Brain pericyte (primary cell): ENCODE data around the gene LGI4.
"Not testable (repeated sequence)": the region's sequence is repeated elsewhere in the genome, so short reads cannot be mapped to it uniquely, and the experiment has no call there.

ENCODE experiments used
- DNase-seq: peaks from one replicate; pipeline ENCODE4 v3.0.0-alpha.2; 2012; ENCODE audit warnings: low read depth, low spot score

The LGI4 gene

DNA sequence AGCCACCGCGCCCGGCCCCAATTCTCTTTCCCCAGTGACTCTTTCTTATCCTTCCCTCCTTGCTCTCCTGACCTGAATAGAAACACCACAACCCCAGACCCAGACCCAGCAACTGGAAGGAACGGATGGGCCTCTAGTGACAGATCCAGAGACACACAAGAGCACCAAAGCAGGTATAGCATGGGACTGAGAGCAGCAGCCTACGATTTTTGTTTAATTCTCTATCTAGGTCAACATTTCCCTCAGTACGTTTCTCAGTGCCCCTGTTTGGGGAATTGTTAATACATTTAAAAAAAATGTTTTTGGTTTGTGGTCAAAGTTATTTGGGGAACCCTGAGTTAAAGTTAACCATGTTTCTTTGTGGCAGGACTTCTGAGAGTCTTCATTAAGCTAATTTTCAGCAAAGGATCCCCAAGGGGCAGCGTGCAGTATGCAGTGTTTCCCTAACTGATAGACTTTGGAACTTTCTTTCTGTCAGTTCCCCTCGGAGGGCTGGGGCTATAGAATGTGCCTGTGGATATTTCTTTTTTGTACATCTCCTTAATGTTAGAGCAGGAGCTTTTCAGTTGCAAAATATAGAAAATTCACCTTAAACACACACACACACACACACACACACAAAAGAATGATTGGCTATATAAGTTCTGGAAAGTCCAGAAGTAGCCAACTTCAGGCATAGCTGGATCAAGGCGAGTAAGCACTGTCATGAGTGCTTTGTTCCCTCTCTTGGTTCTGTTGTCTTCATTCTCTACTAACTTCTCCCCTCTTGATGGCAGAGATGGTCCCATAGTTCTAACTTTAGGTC, 26.0 kb upstream of the LGI4 start:
- DNase-seq: no peak

DNA sequence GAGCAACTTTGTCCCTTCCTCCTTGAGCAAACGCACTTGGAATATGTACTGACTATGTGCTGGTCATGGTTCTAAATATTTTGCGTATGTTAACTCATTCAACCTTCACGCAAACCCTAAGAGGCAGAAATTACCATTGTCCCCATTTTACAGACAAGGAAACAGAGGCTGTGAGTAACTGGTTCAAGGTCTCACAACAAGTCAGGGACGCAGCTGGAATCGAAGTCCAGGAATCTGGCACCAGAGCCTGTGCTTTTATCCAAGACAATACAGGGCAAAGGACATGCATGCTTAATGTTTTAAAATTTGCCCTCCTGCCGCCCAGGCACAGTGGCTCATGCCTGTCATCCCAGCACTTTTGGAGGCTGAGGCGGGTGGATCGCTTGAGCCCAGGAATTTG, 24.7 kb upstream of the LGI4 start:
- no peak for DNase-seq

DNA sequence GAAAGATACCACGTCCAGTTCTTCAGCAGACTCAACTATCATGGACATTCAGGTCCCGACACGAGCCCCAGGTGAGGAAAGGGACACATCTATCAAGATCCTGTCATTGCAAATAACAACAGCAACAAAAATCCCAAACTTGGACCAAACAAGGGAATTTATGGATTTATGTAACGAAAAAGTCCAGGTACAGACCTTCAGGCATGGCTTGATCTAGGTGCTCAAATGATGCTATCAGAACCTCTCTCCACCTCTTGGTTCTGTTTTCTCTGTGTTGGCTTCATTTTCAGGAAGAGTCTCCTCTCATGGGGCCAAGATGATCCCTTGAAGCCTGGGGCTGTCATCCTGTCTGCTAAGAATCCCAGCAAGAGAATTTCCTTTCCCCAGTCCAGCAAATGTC, 22.6 kb upstream of the LGI4 start:
- DNase-seq: no peak

DNA sequence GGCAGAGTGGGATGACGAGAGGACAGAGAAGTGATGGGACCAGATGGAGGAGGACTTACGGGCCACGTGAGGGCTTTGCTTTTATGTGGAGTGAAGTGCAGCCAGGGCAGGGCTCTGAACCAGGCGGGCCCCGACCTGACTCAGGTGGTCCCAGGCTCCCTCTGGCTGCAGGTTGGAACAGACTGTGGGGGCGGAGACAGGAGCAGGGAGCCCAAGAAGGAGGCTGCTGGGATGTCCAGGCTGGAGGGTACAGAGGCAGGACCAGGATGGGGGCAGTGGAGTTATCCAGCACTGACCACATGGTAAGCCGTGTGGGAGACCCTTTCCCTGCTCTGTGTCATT, 21.8 kb upstream of the LGI4 start:
- DNase-seq: no peak

DNA sequence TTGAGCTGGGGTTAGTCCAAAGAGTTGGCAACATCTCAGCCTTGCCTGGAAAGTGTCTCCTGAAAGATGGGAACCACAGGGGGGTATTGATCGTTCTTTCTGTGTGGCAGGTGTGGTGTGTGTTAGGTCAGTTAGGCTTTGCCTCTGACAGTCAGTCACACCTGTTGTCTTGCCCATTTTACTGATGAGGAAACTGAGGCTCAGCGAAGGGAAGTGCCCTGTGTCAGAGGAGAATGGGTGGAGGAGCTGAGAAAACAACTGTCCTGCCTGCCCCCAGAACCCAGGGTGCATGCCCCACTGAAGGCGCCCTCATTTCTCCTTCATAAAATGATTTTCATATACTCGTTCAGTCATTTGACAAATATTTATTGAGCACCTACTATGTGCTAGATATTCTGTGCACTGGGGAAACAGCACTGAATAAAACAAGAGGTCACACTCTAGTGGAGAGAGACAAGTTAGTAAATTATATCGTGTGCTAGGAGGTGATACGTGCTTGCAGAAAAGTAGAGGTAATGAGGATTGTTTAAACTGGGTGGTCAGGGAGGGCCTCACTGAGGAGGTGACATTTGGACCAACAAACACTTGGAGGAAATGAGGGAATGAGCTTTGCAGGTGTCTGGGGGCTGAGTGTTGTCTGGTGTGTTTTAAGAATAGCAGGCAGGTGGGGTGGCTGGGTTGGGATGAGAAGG, 21.3 kb upstream of the LGI4 start:
- DNase-seq: no peak

DNA sequence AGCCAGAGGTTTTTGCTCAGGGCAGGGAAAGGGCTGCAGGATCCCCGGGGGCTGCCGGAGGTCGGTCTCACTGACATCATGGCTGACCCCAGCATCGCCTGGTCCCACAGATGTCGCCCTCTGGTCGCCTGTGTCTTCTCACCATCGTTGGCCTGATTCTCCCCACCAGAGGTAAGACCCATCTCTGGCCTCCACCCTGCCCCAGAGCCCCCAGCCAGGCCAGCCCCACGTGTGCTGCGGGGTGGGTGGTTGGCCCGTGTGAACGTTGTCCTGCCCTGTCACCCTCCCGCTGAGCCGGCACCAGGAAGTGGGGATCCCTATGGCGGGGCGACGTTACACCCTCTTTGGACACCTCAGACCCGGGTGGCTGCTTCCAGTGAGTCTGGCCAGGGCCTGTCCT, 20.6 kb upstream of the LGI4 start:
- no peak for DNase-seq

DNA sequence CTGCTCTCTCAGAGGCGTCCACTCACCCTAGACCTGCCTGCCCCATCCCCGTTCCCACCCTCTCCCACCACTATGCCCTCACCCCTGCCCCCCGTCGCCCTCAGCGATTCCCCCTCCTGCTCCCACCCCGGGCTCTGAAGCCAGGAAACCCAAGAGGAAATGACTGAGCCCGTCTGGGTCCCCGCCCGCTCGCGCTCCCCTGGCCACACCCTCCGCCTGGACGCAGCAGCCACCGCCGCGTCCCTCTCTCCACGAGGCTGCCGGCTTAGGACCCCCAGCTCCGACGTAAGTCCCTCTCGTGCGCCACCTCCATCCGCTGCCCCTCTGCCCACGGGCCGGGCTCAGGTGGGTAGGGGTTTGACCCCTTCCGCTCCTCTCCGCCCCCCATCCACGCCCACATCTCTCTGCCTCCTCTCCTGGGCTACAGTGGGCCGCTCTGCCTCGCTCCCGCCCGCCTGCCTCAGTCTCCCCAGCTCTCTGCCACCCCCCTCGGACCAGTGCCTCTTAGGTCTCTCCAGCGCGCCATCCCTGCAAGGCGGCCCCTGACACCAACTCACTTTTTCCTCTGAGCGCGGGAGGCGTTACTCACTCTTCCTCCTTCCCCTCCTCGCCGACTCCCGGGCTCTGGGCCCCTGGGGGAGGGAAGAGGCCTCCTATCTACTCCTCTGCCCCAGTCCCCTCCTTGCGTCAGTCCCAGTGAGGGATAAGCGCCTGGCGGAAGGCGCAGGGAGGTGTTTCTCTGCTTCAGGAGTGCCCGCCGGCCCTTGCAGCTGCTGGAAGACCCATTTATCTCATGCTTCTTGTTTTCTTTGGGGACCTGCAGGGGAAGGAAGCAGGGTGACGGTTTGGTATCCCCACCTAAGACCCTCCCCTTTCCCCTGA, 19.9 kb upstream of the LGI4 start, which contains the start of gene FXYD5:
Gene FXYD5 (plus strand): TSS at position 211 of the 882 bp plus-strand sequence. CDS start 816 bp downstream, outside the sequence.
- DNase-seq: no peak

DNA sequence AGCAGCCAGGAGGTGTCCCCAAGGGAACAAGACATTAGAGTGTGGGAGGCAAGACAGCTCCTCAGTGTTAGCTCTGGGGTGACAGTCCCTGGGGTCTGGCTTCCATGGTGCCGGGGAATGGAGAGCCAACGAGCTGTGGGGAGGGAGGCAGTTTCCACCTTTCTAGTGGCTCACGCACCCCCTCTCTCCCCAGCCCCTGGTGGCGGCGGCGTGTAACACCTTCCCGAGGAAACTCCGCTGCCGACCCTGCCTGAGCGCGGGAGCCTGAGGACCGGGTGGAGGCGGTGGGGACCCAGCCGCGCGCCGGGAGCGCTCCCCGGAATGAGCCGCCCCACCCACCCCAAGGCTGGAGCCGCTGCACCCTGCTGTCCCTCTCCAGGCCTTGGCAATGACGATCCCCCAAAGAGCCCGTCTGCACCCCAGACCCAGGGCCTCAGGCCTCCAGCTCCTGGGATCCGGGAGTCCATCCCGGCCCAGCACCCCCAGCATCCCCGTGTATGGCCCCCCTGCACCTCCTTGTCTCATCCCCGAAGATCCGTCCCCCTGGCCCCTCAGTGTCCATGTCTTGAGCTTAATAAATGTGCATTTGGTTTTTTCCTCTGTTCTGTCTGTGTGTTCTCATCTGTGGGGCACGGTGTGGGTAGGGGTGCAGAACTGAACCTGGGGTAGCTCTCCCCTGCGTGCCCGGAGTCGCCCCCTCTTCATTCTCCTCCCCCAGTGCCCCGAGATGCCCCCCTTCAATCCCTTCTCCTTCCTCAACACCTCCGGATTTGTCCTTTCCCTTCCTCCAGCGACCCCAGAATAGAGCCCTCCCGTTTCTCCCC, 19.1 kb upstream of the LGI4 start:
- DNase-seq: no peak

DNA sequence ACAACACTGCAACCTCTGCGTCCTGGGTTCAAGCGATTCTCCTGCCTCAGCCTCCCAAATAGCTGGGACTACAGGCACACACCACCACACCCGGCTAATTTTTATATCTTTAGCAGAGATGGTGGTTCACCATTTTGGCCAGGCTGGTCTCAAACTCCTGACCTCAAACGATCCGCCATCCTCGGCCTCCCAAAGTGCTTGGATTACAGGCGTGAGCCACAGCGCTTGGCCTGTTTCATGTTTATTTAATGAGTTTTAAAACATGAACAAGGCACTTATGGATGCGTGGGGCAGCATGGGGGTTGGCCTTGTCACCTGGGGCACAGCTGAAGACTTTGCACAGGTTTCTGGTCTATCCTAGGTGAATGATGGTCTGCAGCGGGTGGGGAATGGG, 18.3 kb upstream of the LGI4 start:
- DNase-seq: not testable (repeated sequence)

DNA sequence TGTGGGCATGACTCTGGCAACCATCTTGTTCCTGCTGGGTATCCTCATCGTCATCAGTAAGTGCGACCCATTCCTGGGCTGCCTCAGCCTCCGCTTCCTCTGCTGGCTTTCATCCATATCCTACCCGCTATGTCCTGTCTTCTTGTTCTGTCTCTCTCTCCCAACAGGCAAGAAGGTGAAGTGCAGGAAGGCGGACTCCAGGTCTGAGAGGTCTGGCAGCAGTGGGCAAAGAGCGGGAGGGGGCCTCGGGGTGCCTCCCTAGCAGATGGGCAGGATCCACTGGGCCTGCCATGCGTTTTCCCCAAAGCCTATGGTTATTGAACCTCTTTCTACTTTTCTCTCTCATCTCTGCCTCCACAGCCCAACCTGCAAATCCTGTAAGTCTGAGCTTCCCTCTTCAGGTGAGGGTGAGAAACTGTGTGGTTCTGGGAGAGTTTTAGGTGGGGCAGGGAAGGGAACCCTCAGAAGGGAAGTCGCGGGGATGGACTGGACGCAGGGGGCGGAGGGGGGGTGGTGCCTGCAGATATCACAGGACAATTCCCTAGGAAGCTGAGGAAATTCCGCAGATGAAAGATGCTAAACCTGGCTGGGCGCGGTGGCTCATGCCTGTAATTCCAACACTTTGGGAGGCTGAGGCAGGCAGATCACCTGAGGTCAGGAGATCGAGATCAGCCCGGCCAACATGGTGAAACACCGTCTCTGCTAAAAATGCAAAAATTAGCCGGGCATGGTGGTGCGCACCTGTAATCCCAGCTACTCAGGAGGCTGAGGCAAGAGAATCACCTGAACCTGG, 16.6 kb upstream of the LGI4 start:
- no peak for DNase-seq

DNA sequence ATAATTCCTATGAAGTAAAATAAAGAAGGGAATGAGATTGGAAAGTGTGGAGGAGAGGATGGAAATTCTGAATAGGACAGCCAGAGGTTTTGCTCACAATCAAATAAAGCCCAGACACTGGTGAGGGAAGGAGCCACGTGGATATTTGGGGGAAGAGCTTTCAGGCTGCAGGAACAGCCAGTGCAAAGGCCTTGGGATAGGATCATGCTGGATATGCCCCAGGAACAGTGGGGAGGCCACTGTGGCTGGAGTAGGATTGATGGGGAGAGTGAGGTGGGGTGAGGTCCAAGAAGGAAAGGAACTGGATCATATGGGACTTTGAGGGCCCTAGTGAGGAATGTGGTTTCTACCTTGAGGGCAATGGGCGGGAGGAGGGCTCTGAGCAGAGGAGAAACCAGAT, 15.6 kb upstream of the LGI4 start:
- DNase-seq: no peak

DNA sequence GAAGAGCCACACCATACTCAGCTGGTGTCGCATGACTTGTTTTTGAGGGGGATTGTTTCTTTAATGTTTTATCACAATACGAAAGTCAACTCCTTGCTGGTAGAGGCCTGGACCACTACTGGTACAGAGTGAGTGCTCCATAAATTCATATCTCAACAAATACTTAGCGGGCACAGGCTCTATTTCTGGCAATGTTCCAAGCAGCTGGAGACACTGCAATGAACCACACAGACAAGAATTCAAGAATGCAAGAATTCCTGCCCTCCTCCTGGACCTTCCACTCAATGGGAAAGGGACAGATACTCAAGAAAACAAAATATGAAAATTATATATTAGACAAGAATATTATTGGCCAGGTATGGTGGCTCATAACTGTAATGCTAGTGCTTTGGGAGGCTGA, 14.6 kb upstream of the LGI4 start:
- no peak for DNase-seq

DNA sequence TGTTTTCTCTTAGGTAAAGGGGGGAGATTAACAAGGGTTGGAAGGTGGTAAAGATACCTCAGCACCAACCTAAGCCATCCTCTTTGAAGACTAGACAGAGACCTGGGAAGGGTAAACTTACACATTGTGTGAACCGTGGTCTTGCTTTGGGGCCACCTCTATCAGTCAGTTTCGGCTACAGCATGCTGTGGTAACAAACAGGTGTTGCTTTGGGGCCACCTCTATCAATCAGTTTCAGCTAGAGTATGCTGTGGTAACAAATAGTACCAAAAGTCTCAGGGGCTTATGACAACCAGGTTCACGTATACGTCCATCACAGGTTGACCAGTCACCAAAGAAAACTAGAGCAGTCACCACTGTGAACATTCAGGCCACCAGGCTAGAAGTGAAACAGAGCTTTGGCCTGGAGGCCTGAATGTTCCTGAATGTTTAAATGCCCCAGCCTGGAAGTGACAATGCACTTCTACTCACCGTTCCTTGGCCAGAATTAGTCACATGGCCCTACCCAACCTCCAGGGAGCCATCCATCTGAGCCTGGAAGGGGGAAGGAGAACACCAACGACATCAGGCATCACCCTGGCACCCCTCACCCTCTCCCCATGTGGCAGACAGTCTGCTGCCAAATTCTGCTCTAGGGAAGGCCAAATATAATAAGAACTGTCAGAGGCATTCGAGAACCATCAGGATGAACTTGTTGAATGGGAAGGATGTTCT, 12.0 kb upstream of the LGI4 start:
- no peak for DNase-seq

DNA sequence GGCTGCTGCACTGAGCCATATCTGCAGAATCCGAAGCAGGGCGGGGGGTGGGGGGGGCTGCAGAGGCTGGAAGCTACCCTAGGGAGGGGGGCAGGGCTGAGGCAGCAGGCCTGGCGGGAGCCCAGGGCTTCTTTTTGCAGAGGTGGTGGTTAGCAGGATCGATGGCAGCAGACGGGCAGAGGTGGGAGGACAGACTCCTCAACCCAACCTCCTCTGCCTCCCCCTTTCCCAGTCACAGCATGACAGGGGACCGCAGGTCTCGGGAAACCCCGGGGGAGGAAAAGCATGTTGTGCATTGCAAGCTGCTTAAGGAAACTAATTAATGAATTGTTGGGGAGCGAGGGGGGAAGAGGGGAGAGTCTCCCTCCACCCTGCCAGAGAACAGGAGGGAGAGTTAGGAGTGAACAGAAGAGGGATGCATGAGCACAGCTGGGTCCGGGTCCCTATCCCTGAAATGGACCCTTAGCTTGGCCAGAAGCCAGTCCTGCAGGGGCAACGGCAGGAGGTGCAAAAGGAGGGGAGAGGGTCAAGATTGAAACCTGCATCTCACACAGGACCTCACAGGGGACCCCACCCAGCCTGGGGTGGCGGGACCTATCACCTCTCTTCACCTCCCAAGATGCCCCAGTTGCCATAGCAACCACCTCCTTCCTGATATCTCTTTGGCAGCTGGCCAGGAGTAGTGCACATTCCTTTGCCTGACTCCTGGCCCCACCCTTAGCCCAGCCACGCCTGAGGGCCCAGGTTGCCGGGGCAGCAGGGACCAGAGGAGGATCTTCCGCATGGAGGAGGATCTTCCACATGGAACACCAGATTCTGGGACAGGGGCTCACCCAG, 10.0 kb upstream of the LGI4 start:
- no peak for DNase-seq

DNA sequence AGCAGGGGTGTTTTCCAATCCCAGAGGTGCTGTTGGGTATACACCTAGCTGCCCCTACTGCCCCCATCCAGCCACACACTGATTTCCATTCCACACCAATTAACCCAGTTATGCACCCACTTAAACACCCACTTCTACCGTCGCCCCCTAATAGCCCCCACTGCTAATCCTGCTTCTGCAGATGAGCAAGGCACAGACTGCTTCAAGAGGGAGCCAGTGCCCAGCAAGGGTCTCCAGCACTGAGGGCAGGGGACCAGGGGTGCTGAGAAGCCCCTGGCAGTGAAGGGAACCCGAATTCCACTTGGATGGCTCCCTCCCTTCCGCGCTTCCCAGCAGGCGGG, 9.4 kb upstream of the LGI4 start:
- no peak for DNase-seq

DNA sequence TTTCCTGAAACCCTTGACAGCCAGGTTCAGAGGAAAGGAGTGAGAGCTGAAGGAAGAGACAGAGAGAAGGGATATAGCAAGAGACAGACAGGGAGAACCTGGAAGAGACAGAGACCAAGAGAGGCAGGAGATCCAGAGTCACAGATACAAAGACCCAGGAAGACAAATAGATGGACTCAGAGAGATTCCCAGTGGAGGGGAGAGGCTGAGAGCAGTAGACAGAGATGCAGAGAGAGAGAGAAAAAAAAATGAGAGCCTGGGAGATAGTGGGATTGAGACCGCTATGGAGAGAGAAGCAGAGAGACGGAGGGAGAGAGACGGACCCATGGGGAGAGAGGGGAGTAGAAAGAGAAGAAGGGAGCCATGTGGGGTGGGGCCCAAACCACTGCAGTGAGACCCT, 9.0 kb upstream of the LGI4 start:
- DNase-seq: no peak

DNA sequence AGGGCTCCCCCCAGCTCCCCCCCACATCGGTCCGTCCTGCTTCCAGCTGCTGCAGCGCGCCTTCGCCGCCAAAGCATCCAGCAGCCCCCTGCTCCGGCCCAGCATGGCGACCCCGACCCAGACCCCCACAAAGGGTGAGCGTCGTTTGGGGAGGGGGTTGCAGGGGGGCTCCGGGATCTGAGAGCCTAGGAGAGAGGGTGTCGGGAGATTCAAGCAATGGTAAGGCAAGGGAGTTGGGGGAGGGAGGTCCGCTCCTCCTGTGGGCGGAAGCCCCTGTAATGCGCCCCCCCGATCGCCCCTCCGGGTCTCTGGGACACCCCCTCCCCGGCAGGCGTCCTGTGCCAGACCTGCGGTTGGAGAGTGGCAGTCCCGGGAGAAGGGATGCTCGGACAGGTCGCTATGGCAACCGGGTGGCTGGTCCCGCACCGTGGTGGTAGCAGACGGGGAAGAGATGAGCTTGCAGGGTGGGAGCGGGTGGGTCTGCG, 8.4 kb upstream of the LGI4 start, which contains the start of gene FXYD7:
Gene FXYD7 (plus strand): TSS at position 25 of the 485 bp plus-strand sequence. CDS start 79 bp downstream, at position 104.
- no peak for DNase-seq

DNA sequence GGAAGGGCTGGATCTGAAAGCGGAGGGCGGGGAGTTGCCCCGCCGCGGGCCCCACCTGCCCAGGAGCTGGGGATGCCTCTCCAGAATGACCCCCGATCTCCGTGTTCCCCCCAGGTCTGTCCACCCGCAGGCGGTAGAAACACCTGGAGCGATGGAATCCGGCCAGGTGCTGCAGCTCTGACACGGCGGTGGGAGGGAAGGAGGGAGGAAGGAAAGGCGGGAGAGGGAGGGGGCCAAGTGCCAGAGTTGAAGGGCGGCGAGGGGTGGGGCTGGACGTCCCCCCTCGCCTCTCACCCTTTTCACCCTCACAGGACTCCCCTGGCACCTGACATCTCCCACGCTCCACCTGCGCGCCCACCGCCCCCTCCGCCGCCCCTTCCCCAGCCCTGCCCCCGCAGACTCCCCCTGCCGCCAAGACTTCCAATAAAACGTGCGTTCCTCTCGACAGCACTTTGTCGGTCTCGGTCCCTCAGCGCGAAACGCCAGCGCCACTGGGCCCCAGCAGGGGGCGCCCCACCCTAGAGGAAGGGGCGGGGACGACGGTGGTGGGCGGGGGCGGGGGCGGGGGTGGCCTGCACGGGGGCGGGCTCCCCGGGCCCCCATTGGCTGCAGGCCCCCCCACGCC, 7.9 kb upstream of the LGI4 start:
- DNase-seq: no peak
